HG03135 (cell line): ENCODE measurements around the gene NR1I3.
"Not testable (repeated sequence)": the region's sequence is repeated elsewhere in the genome, so short reads cannot be mapped to it uniquely, and the experiment has no call there.

Source experiments
- ATAC-seq: cut with Tn5 transposase; IDR thresholded peaks from one replicate; pipeline ENCODE4 v1.9.1; 2021; ENCODE audit warnings: mild to moderate bottlenecking, moderate library complexity; ENCODE audit not compliant: unreplicated experiment

NR1I3 gene, protein sequence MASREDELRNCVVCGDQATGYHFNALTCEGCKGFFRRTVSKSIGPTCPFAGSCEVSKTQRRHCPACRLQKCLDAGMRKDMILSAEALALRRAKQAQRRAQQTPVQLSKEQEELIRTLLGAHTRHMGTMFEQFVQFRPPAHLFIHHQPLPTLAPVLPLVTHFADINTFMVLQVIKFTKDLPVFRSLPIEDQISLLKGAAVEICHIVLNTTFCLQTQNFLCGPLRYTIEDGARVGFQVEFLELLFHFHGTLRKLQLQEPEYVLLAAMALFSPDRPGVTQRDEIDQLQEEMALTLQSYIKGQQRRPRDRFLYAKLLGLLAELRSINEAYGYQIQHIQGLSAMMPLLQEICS

DNA sequence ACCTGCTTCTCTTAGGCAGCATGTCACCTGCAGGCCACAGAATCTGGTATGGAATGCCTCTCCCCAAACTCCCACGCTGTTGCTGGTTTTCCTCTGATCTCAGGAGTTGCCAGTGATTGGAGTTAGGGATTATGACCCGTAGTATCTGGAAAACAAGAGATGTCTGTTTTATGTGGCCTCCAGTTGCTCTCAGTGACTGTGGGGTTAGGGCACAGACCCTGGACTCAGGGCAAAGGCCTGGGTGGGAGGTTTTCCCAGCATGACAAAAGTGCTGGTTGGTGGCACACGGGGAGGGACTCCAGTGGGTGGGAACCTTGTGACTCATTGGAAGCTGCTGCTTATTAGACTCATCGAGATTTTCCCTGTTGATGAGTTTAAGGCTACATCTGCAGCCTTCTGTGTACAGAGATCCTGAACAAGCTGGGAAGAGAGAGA, at the start of gene NR1I3:
Gene NR1I3 (minus strand): TSS at position 165 of the 435 bp plus-strand sequence. CDS start 1,638 bp downstream, outside the sequence.
- ATAC-seq, result no peak

DNA sequence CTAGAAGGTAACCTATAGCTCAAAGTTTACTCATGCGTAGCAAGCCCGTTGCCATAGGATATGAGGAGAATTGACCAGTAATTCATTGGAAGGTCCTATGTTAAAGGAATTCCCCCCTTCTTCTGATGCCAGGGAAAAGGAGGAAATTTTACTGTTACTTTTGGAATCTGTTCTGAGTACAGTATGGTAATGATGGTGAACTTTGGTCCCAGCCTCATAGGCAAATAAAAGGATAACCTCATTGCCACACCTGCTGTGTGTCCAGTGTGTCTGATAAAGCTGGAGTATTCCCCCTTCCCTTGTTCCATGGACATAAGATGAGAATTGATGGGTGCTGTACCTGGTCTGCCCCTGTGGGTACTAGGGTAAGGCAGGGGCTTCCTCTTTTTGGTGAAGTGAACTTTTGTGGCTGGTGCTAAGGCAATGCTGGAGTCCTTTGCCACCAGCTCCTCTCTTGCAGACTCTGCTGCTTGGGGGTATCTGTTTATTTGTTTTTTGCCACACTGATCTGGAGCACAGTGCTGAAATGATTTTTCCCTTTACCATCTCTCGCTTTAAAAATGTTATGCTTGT, 49.6 kb upstream of the NR1I3 start:
- no peak for ATAC-seq

DNA sequence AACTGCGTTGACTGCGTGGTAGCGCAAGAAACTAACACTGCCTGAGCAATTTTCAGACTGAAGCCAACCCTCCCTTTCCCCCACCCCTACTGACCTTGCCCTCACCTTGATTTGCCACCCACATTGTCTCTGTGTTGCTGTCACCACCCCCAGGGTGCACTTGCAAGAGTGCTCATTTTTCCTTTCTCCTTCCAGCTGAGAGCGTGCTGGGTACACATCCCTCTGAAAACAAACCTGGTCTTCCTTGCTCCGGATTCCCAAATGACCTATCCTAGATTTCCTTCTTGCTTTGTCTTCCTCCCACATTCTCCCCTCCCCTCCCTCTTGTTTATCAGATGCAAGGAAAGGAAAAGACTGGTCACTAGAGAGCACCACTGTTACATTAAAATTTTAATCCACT, 47.5 kb upstream of the NR1I3 start:
- ATAC-seq, result no peak

DNA sequence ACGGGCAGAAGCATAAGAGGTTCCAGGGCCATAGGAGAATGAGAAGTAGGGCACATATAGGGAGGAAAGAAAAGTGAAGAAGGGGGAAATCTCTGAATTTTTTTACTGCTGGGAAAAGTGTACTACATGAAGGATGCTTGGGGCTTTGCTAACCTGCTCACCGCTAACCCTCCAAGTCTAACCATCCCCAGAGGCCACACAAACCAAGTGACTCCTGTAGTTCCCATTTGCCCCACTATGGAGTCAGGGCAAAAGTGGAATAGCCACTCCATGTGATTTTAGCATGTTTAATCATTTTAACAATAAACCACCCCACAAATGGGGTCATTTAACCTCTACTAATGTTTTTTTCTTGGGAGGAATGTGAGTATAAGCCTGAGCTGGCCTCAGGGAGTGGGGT, 47.1 kb upstream of the NR1I3 start:
- no peak for ATAC-seq

DNA sequence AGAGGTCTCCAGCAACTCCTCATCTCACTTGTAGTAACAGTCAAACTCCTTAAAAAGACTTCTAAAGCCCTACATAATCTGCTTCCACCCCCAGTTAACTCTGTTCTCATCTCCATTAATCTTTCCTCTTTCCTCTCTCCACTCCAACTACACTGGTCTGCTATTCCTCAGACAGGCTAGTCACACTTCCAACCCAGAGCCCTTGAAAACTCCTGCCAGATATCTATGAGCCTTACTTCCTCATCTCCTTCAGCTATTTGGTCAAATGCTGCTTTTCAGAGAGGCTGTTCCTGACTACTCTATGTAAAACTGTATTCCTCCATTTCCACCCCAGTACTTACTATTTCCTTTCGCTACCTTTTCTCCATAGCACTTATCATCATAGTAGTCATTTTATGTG, 45.0 kb upstream of the NR1I3 start:
- no peak for ATAC-seq

DNA sequence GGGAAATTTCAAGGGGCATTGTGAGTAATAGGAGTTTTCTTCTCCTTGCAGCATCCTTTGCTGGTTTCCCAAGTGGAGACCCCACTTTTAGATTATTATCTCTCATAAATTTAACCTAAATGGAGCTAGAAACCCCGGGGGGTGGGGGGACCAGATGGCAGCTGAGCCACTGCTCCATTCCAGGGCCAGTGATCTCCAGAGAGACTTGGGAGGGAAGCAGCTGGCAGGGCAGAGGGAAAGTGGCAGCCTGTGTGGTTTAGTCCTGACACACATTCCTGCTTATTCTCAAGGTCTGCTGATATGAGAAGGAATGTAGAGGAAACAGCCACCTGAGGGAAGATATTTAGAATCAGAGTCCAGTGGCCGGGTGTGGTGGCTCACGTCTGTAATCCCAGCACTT, 36.9 kb upstream of the NR1I3 start:
- no peak for ATAC-seq

DNA sequence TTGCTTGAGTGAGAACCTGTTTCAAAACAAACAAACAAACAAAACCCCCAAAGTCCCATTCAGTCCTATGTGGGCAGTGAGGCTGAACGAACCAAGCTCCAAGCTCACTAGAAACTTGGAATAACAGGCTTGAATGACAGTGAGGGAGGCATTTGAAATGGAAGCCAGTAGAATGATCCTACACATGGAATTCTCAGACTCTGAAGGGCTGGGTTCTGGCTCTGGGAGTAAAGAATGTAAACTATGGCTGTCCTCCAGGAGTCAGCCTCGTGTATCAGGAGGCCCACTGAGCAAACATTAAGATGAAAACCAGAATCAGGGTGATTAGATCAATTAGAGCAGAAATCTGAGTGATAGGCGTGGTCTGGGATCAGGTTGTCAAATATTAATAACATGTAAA, 35.4 kb upstream of the NR1I3 start:
- ATAC-seq, result no peak

DNA sequence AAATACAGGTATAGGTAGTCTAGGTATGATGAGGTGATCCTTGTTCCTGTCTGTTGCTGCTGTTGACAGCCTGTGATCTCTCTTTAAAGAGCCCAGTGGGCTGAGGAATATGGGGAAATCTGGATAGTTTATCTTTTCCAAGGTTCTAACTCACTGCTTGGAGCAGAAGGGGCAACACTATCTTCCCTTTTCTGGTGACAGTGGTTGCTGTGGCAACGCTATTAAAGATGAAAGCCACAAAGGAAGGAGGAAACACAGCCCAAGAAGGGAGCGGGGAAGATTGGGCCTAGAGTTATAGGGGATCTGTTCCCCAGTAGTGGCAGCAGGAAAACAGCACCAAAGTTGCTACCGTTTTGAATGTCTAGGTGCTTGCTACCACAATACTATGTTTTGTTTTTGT, 29.3 kb upstream of the NR1I3 start:
- no peak for ATAC-seq

DNA sequence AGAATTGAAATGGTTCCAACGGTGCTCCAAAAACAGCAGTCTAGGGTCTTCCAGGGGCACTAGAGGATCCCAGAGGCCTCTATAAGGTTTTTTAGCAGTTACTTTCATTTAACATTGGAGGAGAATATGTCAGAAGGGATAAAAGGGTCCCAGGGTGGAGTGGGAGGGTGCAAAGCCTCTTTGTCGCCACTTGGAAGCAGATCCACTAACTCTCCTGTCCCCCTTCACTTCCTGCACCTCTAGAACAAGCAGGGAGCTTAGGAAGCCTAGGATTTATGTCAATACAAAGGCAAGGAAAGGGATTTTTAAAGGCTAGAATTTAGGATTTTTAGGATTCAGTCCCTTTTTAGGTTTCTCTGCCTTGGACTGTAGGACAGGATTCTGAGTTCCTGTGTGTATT, 28.8 kb upstream of the NR1I3 start:
- no peak for ATAC-seq

DNA sequence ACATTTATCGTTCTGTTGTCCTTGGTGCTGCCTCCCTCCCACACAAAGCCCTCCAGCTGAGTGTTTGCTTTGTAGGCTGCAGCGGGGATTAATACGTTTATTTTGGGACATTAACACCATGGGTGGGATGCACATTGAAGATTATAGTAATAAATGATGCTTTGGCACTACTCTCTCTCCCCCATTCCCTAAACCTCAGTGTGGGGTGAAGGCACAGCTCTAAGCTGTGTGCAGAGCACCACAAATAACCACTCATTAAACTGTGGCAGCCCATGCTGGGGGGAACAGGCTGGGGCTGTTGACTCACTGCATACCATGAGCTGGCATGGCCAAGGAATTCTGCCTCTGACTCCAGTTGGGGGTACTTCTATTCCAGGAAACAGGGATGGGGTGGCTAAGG, 28.2 kb upstream of the NR1I3 start:
- no peak for ATAC-seq

DNA sequence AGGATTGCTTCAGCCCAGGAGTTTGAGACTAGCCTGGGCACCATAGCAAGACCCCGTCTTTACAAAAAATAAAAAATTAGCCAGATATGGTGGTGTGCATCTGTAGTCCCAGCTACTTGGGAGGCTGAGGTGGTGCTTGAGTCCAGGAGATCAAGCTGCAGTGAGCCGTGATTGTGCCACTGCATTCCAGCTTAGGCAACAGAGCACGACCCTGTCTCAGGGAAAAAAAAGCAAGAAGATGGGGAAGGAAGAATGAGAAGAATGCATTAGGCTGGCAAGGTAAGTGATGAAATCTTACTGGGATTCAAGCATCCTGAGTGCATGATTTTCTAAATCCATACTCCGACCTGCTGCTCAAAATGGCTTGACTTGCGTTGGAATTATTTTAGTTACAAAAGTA, 27.3 kb upstream of the NR1I3 start:
- ATAC-seq, result no peak

DNA sequence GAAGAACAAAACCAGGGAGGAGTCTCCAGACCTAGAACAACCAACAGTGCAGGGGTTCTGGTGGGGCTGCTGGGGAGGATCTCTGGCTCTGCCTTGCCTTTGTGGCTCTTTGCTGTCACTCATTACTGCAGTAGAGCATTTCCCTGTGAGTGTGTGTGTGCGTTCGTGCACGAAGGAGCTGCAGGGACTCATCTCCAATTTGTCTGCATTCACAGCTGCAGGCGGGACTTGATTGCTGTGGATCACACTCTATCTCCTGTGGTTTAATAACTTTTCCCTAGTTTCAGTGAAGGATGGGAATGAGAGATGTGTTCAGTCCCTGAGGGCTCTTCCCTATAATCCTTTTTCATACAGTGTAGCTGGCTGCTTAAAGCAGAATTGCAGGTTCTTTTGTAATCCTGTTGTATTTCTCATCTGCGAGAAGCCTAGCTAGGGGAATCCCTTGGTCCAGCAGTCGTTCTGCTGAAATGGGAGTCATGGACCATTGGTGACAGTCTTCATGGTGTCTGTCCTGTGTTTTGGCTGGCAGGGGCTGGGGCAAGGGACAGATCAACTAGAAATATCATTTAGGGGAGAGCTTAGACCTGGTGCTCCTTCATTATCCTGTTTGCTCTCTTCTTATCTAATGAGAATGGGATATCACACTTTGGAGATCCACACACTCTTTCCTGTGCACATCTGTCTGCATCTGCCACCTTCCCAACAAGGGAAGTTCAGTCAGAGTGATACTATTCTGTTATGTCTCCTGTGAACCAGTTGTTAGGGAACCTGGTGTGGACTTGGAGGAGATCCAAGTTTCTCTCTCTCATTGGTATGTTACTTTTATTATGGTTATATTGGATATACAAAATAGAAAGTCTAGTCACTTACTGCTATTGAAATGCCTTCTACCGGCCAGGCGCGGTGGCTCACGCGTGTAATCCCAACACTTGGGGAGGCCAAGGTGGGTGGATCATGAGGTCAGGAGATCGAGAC, 23.5 kb upstream of the NR1I3 start:
- no peak for ATAC-seq

DNA sequence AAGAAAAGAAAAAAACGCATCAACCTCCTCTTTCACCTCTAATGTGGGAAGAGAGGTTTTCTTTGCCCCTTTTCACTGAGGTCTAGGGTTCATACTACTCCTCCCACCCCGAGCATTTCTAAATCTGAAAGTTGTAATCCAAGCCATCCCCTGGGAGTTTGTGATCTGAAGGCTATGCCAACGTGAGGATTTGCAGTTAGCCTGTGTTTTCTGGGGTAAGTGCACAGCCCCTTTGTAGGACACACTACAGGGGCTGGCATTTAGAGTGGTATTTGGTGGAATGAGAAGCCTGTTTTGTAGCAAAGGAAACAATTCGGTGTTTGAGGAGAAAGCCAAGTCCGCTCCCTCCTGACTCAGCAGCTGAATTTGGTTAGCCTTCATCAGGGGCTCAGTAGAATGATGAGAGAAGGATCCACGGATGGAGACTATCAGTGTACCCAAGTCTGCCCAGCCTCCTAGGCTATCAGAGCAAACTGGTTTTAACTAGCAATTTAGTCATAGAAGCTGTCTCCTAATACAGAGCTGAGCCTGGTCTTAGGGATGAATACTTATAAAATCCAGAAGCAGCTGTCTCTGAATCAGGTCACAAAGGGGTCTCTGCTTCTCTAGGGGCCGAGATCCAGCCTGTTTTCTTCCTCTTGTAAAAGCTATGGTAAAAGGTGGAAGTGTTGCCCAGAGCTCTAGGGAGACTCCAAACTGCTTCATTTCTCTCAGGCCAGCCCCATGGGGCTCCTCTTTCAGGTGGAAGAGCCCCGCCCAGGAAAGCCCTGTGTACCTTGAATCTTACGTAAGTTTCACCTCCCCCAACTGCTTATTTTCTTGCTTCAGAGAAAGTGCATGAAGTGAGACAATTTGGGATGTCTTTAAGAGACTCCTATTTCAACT, 22.6 kb upstream of the NR1I3 start:
- no peak for ATAC-seq

DNA sequence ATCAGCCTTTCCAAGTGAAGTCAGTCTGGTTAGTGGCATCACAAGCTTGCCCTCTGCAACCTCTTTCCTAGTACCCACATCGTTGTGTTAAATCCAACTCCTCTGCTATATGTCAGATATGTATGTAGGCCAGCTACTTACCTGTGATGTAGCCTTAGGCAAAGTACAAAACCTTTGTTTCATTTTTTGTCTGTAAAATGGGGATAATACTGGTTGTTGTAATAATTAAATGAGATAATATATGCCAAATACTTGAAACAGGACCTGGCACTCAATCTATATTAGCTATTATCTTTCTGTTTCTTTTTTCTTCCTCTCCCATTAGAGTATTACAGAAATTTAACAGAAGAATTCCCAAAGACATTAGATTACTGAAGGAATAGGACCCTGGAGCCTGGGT, 21.8 kb upstream of the NR1I3 start:
- ATAC-seq, result no peak

DNA sequence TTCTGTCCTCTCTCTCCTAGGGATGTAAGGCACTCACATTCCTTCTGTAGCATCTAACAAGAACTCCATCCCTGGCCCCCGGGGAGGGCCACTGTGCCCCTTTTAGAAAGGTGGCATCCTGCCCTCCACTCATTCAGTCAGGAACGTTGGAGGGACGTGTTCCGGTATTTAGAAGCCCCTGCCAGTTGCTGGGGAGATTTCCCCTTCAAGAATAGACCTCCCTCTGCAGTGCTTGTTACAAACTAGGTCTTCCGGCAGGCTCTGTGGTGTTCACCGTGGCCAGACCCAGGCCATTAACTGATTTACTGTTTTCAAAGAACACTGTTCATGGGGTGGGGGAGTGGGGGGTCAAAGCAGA, 21.3 kb upstream of the NR1I3 start:
- ATAC-seq, result no peak

DNA sequence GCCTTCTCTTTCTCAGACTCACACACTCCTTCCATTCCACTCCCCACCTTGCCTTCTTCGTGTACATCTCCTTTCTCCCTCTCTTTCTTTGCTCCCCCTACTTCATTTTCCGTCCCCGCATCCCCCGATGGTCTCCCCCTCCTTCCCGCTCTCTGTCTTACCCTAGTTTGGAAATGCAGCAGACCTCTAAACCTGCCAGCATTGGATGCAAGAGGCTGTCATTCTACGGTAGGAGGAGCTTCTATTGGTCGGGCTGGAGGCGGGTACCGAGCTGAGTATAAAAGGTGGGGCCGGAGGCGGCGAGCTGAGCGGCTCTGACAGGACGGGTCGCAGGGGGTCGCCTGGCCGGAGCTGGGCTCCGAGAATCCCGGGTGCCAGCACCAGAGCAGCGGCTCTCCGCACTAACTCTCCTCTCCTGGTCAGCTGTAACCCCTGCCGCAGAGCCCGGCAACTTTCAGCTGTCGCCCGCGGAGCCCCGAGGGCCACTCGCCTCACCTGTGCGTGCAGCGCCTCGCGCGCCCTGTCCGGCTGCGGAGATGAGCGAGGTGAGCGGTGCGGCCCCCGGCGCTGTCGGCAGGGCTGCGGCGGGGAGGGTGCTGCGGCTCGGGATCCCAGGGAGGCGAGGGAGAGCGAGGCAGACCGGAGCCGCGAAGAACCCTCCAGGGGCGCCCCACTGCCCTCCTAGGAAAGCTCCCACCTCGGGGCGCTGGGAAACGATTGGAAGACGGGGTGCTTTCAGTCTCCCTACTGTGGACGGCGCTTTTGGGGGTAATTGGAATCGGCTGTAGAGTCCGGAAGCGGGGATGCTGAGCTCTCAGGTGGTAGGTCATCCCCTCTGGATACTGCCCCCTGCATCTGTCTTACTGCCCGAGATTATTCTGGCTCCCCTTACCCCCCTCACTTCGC, 20.7 kb upstream of the NR1I3 start, which contains the start of gene PCP4L1:
Gene PCP4L1 (plus strand): TSS at position 307 of the 906 bp plus-strand sequence. CDS start 230 bp downstream, at position 537.
- no peak for ATAC-seq

DNA sequence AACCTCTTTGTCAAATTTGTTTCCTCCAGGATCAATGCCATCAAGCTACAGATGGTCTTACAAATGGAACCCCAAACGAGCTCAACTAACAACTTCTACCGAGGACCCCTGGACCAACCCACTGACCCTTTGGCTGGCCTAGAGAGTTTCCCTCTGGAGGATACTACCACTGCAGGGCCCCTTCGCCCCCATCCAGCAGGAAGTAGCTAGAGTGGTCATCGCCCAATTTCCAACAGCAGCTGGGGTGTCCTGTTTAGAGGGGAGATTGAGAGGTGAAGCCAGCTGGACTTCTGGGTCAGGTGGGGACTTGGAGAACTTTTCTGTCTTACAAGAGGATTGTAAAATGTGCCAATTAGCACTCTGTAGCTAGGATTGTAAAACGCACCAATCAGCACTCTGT, 19.1 kb upstream of the NR1I3 start:
- ATAC-seq, result not testable (repeated sequence)

DNA sequence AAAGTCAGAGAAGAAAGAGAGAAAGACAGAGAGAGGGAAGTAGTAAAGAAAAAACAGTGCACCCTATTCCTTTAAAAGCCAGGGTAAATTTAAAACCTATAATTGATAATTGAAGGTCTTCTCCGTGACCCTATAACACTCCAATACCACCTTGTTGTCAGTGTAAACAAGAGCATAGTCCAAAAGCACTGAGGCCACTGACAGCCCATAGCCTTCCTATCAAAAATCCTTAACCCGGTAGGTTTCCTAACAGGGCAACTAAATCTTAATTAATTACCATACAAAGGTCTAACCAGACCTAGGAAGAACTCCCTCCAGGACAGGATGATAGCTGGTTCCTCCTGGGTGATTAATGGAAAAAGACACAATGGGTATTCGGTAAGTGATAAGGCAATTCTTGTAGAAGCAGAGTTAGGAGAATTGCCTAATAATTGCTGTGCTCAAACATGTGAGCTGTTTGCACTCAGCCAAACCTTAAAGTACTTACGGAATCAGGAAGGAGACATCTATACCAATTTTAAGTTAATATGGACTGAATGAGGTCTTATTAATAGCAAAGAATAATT, 18.0 kb upstream of the NR1I3 start:
- ATAC-seq, result not testable (repeated sequence)

DNA sequence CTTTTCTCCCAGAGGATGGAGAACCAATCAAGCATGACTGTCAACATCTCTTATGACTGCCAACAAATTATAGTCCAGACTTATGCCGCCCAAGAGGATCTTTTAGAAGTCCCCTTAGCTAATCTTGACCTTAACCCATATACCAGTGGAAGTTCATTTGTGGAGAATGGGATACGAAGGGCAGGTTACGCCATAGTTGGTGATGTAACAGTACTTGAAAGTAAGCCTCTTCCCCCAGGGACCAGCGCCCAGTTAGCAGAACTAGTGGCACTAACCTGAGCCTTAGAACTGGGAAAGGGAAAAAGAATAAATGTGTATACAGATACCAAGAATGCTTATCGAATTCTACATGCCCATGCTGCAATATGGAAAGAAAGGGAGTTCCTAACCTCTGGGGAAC, 17.3 kb upstream of the NR1I3 start:
- not testable (repeated sequence) for ATAC-seq
